Muscle layer of duodenum (tissue), 2 donors: Measurements from ENCODE around the gene PRLR.

Experiments used
- H3K27ac ChIP-seq: one replicate; pipeline ENCODE4 v1.7.0; 2013; ENCODE audit warnings: mild to moderate bottlenecking, low read length
- H3K27me3 ChIP-seq: one replicate; pipeline ENCODE4 v1.7.0; 2013; ENCODE audit warnings: low read depth, mild to moderate bottlenecking, control low read depth, low read length
- H3K36me3 ChIP-seq, 2 donors: one replicate each; pipeline ENCODE4 v1.7.0; 2013; ENCODE audit warnings: low read length in 2 of 2, control low read depth in 1 of 2, mild to moderate bottlenecking in 1 of 2; ENCODE audit not compliant: insufficient read depth in 2 of 2, control insufficient read depth in 1 of 2
- H3K4me1 ChIP-seq, 2 donors: one replicate each; pipeline ENCODE4 v1.7.0; 2013; ENCODE audit warnings: low read length in 2 of 2, mild to moderate bottlenecking in 2 of 2, control low read depth in 1 of 2, moderate library complexity in 1 of 2; ENCODE audit not compliant: insufficient read depth in 2 of 2, control insufficient read depth in 1 of 2
- H3K4me3 ChIP-seq, 2 donors: one replicate each; pipeline ENCODE4 v1.7.0; 2013; ENCODE audit warnings: low read length in 2 of 2, low read depth in 1 of 2, mild to moderate bottlenecking in 1 of 2
- H3K9me3 ChIP-seq, 2 donors: one replicate each; pipeline ENCODE4 v1.7.0; 2013; ENCODE audit warnings: low read length in 2 of 2, control low read depth in 1 of 2, mild to moderate bottlenecking in 1 of 2; ENCODE audit not compliant: control insufficient read depth in 1 of 2
- donor health status: healthy.

The PRLR gene

DNA sequence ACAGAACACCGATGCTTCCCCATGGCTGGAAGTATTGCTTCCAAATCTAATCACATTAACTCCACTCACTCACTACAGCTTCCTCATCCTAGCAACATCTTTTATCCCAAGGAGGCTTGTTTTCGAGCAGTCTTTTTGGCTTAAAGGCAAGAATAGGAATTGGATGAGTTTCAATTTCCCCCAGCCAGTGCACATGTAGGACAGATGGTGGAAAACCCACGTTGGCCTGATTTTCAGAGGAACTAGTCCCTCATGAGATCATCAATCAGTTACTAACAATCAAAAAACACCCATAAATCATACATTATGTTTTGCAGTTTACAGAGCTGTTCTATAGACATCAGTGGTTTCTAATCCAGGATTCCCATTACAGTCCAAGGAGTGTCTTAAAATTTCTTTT, 134.1 kb downstream of the PRLR start:
- H3K4me1 ChIP-seq = no peaks in the 10 kb centered on the region
- no peak overlapping the region for H3K4me3 ChIP-seq
- no peaks in the 10 kb centered on the region for H3K36me3 ChIP-seq
- no peaks in the 10 kb centered on the region for H3K9me3 ChIP-seq
- no peak overlapping the region for H3K27ac ChIP-seq
- H3K27me3 ChIP-seq = no peaks in the 10 kb centered on the region

DNA sequence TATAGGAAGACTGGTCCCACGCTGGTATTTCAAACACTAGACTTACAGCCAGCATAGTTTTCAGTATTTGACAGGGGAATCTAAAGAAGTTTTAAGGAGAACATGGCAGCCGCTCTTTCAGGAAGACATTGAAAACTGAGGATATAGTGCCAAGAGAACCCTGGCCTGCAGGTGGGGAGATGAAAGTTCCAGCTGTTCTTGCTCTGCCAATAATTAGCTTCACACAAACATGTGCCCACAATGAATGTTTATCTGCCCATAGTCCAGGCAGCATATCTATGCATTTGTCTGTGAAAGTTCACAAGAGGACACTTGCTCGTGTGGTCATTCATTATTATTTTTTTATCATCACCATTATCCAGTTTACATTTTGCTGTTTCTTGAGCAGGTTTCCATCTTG, 134.9 kb downstream of the PRLR start:
- no peaks in the 10 kb centered on the region for H3K36me3 ChIP-seq
- no peak overlapping the region for H3K27ac ChIP-seq
- no peak overlapping the region for H3K4me3 ChIP-seq
- H3K4me1 ChIP-seq = no peaks in the 10 kb centered on the region
- no peaks in the 10 kb centered on the region for H3K27me3 ChIP-seq
- H3K9me3 ChIP-seq = no peaks in the 10 kb centered on the region

DNA sequence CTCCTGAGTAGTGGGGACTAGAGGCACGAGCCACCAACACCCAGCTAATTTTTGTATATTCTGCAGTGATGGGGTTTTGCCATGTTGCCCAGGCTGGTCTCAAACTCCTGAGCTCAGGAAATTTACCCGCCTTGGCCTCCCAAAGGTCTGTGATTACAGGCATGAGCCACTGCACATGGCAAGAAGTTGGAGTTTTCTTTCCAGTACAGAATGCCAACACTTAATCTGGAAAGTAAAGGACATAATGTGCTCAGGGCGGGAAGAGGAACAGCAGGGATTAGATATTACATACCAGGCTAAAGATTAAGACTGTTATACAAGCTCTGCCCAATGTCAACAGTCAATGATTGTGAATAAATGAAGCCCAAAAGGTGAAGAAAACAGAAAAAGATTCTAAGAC, 135.3 kb downstream of the PRLR start:
- Histone ChIP-seq H3K4me3 (no peak overlapping the region), H3K9me3 (no peaks in the 10 kb centered on the region), H3K27ac (no peak overlapping the region), H3K36me3 (no peaks in the 10 kb centered on the region), H3K4me1 (no peaks in the 10 kb centered on the region), H3K27me3 (no peaks in the 10 kb centered on the region)

DNA sequence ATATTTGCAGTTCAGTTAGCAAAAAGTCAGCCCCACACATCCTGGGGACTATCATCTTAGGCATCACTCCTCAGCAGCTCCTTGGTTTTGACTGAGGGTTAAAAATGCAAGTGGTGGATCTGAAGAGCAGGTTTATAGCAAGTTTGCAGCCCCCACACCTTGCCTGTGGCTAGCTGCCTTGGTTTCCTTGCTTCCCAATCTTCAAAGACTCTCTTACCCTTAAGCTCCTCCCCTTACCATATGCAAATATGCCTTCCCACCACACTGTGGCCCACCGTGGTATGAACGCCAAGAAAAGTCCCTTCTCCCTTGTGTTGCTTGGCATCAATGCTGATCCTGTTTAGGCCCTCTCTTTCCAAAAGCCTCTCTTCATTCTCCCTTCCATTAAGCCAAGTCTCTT, 137.6 kb downstream of the PRLR start:
- Histone ChIP-seq H3K27ac (no peak overlapping the region), H3K4me3 (no peak overlapping the region), H3K9me3 (no peaks in the 10 kb centered on the region), H3K36me3 (no peaks in the 10 kb centered on the region), H3K4me1 (no peaks in the 10 kb centered on the region), H3K27me3 (no peaks in the 10 kb centered on the region)

DNA sequence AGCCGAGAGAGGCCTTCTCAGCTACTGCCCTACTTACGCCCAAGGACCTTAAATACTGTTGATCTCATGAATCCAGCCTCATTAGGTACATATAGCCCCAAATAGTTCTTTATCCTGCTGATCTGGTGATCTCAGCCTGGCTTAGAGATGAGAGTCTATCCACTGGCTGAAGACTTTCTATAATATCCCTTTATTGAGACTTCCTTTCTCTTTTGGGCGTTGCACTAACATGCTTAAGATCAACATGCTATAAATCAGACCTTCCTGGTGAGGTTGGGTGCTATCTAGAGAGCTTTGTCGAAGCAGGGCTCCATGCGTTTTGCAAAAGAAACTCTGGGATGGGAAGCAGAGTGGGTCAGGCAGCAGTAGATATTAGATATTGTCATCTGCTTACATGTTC, 138.6 kb downstream of the PRLR start:
- Histone ChIP-seq H3K27ac (no peak overlapping the region), H3K9me3 (no peaks in the 10 kb centered on the region), H3K4me3 (no peak overlapping the region), H3K36me3 (no peaks in the 10 kb centered on the region), H3K4me1 (no peaks in the 10 kb centered on the region), H3K27me3 (no peaks in the 10 kb centered on the region)

DNA sequence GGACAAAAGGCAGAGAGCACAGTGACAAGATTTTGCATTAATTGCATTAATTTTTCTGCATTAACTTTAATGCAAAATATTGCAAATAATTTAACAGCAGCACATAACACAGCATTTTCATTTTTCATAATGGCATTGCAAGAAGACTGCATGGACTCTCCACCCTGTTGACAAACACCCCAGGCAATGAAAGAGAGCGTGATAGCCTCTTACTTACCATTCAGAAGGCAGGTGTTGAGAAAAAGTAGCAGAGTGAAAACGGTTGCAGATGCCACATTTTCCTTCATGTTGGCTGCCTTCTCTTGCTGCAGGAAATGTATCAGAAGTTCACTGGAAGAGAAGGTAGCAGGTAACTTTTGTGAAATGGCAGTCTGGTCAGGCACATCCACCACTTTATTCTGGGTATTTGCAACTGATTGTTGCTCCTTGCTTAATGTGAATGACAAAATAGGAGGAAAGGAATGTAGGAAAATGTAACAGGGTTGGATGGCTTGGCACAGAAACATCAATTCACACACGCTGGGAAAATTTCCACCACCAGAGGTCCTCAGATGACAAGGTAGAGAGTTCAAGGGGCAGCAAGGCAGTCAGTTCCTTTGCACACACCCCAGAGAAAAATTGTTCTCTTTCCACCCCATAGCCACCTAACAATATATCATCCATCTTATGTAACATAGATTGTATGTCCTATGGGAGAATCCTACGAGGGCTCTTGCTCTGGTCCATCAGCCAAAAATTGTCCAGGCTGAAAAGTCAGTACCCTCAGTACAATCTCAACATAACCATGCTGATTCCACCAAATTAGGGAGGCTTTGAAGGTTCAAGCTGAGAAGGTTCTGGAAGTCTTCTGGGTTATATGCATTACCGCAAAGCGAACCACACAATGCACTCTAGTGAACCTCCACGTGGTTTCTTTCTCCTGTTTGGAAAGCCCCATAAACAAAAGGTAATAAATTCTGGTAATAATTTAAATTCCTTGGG, 140.7 kb downstream of the PRLR start:
- Histone ChIP-seq H3K27me3 (no peaks in the 10 kb centered on the region), H3K36me3 (no peaks in the 10 kb centered on the region), H3K27ac (no peak overlapping the region), H3K4me3 (no peak overlapping the region), H3K9me3 (no peaks in the 10 kb centered on the region), H3K4me1 (no peaks in the 10 kb centered on the region)

DNA sequence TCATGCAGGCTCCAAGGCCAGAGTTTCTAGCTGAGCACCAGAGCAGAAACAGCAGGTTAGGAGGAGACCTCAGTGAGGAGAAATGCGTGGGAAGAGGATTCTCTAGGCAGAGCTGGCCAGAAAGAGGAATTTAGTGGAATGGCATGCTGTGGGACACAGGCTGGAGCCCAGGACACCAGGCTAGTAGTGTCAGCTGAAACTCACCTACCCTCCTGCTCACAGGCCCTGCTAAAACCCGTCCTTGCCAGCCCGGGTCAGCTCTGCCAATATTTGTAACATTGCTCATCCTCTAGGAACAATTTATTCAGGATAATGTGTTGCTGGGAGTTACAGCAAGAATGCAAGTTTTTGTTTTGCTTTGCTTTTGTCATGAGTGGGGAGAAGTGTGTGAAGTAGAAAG, 142.3 kb downstream of the PRLR start:
- Histone ChIP-seq H3K27me3 (no peaks in the 10 kb centered on the region), H3K4me1 (no peaks in the 10 kb centered on the region), H3K9me3 (no peaks in the 10 kb centered on the region), H3K4me3 (no peak overlapping the region), H3K36me3 (no peaks in the 10 kb centered on the region), H3K27ac (no peak overlapping the region)

DNA sequence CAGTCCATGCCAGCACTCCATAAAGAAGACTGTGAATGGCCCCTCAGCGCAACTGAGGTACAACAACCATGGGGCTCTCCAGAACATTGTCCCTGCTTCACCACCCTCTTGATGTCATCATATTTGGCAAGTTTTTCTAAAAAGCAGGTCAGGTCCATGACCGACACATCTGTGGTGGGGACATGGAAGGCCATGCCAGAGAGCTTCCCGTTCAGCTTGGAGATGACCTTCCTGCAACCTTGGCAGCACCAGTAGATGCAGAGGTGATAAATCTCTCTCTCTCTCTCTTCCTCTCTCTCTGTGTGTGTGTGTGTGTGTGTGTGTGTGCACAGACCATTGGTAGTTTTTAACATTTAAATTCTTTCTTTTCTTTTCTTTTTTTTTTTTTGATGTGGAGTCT, 147.1 kb downstream of the PRLR start:
- Histone ChIP-seq H3K4me3 (no peak overlapping the region), H3K36me3 (no peaks in the 10 kb centered on the region), H3K27ac (no peak overlapping the region), H3K27me3 (no peaks in the 10 kb centered on the region), H3K4me1 (no peaks in the 10 kb centered on the region), H3K9me3 (no peaks in the 10 kb centered on the region)

DNA sequence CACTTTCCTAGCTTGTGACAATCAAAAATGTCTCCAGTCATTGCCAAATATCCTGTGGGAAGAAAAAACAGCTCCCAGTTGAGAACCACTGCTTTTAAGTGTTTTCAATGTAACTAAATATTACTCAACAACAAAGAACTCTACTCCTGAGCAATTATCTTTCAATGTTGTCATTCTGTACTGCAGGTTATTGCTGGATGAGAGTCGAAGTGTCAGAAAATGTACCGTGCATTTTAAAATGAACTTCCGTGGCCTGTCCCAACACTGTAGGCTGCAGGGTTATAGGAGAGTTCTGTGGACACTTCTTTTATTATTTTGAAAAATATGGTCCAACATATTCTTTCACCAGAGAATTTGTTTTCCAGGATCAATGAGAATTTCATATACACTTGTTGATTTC, 147.8 kb downstream of the PRLR start:
- Histone ChIP-seq H3K4me1 (no peaks in the 10 kb centered on the region), H3K4me3 (no peak overlapping the region), H3K27me3 (no peaks in the 10 kb centered on the region), H3K9me3 (no peaks in the 10 kb centered on the region), H3K36me3 (no peaks in the 10 kb centered on the region), H3K27ac (no peak overlapping the region)

DNA sequence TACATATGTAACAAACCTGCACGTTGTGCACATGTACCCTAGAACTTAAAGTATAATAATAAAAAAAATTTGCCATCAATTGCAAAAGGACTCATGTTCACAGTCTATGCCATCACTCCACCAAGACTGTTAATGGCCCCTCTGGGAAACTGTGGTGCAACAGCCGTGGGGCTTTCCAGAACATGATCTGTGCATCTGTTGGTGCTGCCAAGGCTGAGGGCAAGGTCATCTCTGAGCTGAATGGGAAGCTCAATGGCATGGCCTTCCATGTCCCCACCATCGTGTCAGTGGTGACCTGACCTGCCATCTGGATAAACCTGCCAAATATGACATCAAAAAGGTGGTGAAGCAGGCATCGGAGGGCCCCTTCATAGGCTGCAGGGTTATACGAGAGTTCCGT, 149.2 kb downstream of the PRLR start:
- H3K9me3 ChIP-seq = no peaks in the 10 kb centered on the region
- H3K27me3 ChIP-seq = no peaks in the 10 kb centered on the region
- no peak overlapping the region for H3K4me3 ChIP-seq
- no peaks in the 10 kb centered on the region for H3K4me1 ChIP-seq
- no peak overlapping the region for H3K27ac ChIP-seq
- no peaks in the 10 kb centered on the region for H3K36me3 ChIP-seq

DNA sequence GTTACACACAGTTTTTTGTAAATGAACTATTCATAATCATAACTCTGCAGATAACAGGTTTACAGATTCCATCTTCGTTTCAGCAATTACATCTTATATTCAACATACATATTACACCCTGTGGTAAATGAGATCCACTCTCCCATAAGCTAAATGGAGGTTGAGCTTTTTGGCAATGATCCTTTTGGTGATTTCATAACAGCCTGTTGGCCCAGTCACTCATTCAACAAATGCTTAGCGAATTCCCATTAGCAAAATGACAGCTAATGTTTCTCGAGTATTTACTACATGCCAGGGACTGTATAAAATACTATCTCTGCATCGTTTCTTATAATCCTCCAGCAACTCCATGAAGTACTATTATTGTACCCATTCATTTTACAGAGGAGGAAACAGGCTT, 157.1 kb downstream of the PRLR start:
- no peak overlapping the region for H3K4me3 ChIP-seq

DNA sequence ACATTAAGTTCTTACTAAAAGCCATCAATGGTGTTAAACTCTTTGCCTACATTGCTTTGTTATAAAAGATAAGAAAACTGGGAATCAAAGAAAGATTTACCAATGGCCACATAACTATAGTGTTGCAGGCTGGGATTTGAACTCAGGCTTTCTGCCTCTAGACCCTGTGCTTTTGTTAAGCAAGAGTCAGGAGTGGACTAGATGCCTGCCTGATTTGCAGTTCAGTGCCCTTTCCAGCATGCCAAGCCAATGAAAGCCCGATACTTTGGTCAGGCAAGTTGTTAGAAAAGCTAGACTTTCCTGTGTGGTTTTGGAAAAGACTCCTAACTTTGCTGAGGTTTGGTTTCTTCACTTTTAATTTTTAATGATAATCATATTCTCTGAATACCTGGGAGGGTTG, 161.1 kb downstream of the PRLR start:
- Histone ChIP-seq H3K27me3 (no peaks in the 10 kb centered on the region), H3K9me3 (peaks cover 0 to 4% of the 10 kb centered on the region in 2 donors), H3K27ac (no peak overlapping the region), H3K4me3 (no peak overlapping the region), H3K36me3 (no peaks in the 10 kb centered on the region), H3K4me1 (no peaks in the 10 kb centered on the region)

More for the DNA sequence above, 157.1 kb downstream of the PRLR start:
- H3K36me3 ChIP-seq = no peaks in the 10 kb centered on the region
- no peak overlapping the region for H3K27ac ChIP-seq
- peaks cover 0 to 4% of the 10 kb centered on the region in 2 donors for H3K9me3 ChIP-seq
- no peaks in the 10 kb centered on the region for H3K27me3 ChIP-seq
- no peaks in the 10 kb centered on the region for H3K4me1 ChIP-seq
